Liver (tissue), 9 donors: ENCODE measurements around the gene ZNF618. TPM values are rescaled to one million over a fixed set of nuclear protein-coding genes. Genes with fewer than 3 reads are reported as not detected.

Experiments
- DNase-seq: peaks from one replicate; pipeline ENCODE4 v3.0.0-alpha.2; 2017; ENCODE audit warnings: low spot score
- H3K27ac ChIP-seq, 2 donors: one replicate each; pipeline ENCODE4 v1.7.0; 2013; ENCODE audit warnings: inconsistent platforms in 2 of 2, low read length in 2 of 2, control low read depth in 1 of 2, low read depth in 1 of 2, mild to moderate bottlenecking in 1 of 2
- H3K27me3 ChIP-seq, 4 donors: one replicate each; pipeline versions ENCODE4 v1.6.1 to v1.7.0; 2013; ENCODE audit warnings: low read length in 3 of 4, inconsistent platforms in 1 of 4, mild to moderate bottlenecking in 1 of 4, moderate library complexity in 1 of 4; ENCODE audit not compliant: control insufficient read depth in 4 of 4, insufficient read depth in 4 of 4
- H3K36me3 ChIP-seq, 4 donors: one replicate each; pipeline versions ENCODE4 v1.6.1 to v1.7.0; 2013; ENCODE audit warnings: low read length in 3 of 4, mild to moderate bottlenecking in 3 of 4, low read depth in 1 of 4, moderate library complexity in 1 of 4; ENCODE audit not compliant: control insufficient read depth in 4 of 4, insufficient read depth in 3 of 4
- H3K4me1 ChIP-seq, 4 donors: one replicate each; pipeline versions ENCODE4 v1.6.1 to v1.7.0; 2013; ENCODE audit warnings: low read length in 3 of 4, mild to moderate bottlenecking in 3 of 4, moderate library complexity in 1 of 4; ENCODE audit not compliant: control insufficient read depth in 4 of 4, insufficient read depth in 4 of 4
- H3K4me3 ChIP-seq, 3 donors: one replicate each; pipeline versions ENCODE4 v1.6.1 to v1.7.0; 2013; ENCODE audit warnings: low read length in 3 of 3, control low read depth in 1 of 3, low read depth in 1 of 3, mild to moderate bottlenecking in 1 of 3
- H3K9ac ChIP-seq, 2 donors: one replicate each; pipeline ENCODE4 v1.7.0; 2013; ENCODE audit warnings: low read length in 2 of 2, mild to moderate bottlenecking in 2 of 2, moderate library complexity in 2 of 2, control low read depth in 1 of 2, low read depth in 1 of 2
- H3K9me3 ChIP-seq, 4 donors: one replicate each; pipeline versions ENCODE4 v1.6.1 to v1.7.0; 2013; ENCODE audit warnings: low read length in 3 of 4; ENCODE audit not compliant: control insufficient read depth in 4 of 4
- ATF3 ChIP-seq: IDR thresholded peaks from 2 replicates; pipeline ENCODE4 v1.6.1; 2016; ENCODE audit warnings: antibody characterized with exemption
- CTCF ChIP-seq: fragments of 150-350 bp; IDR thresholded peaks from 2 replicates; pipeline ENCODE4 v1.5.1; 2017; ENCODE audit warnings: improper control_type of control experiment, low read depth, low read length; ENCODE audit not compliant: missing input control
- FOXA1 ChIP-seq: IDR thresholded peaks from 2 replicates; pipeline ENCODE4 v1.6.1; 2016; ENCODE audit warnings: antibody characterized with exemption
- FOXA2 ChIP-seq: IDR thresholded peaks from 2 replicates; pipeline ENCODE4 v1.6.1; 2016; ENCODE audit warnings: antibody characterized with exemption
- HNF4G ChIP-seq: IDR thresholded peaks from 2 replicates; pipeline ENCODE4 v1.6.1; 2016; ENCODE audit warnings: antibody characterized with exemption
- MAX ChIP-seq: IDR thresholded peaks from 2 replicates; pipeline ENCODE4 v1.6.1; 2016; ENCODE audit warnings: antibody characterized with exemption
- NR2F2 ChIP-seq: IDR thresholded peaks from 2 replicates; pipeline ENCODE4 v1.6.1; 2016; ENCODE audit warnings: antibody characterized with exemption
- RAD21 ChIP-seq, 2 donors: IDR thresholded peaks; 2 replicates each; pipeline ENCODE4 v1.6.1; 2016; ENCODE audit warnings: antibody characterized with exemption in 2 of 2, mild to moderate bottlenecking in 2 of 2
- REST ChIP-seq: IDR thresholded peaks from 2 replicates; pipeline ENCODE4 v1.6.1; 2016; ENCODE audit warnings: antibody characterized with exemption, mild to moderate bottlenecking
- RXRA ChIP-seq, 2 donors: IDR thresholded peaks; 2 replicates each; pipeline ENCODE4 v1.6.1; 2017 to 2018; ENCODE audit warnings: antibody characterized with exemption in 2 of 2, mild to moderate bottlenecking in 1 of 2
- SP1 ChIP-seq: IDR thresholded peaks from 2 replicates; pipeline ENCODE4 v1.6.1; 2018; ENCODE audit warnings: antibody characterized with exemption, mild to moderate bottlenecking
- TAF1 ChIP-seq: conservative IDR thresholded peaks from 2 replicates; pipeline ENCODE4 v1.6.1; 2016; ENCODE audit warnings: antibody characterized with exemption, mild to moderate bottlenecking
- YY1 ChIP-seq: IDR thresholded peaks from 2 replicates; pipeline ENCODE4 v1.6.1; 2016; ENCODE audit warnings: antibody characterized with exemption, mild to moderate bottlenecking
- ZBTB33 ChIP-seq: IDR thresholded peaks from 2 replicates; pipeline ENCODE4 v1.6.1; 2016; ENCODE audit warnings: antibody characterized with exemption
- WGBS: extraction: QIAGEN DNeasy Blood & Tissue Kit; methylation state at CpG from one replicate; pipeline ENCODE4 v1.1.7; 2013; 5-methylcytosine and 5-hydroxymethylcytosine counted together
- polyA plus RNA-seq, 2 donors: library from polyadenylated mRNA; stranded (reverse) in 1 of 2; unstranded in 1 of 2; fragments of 200-250 nt in 1 of 2; fragments of >200 nt in 1 of 2; fragmentation: Nextera tagmentation in 1 of 2; extraction: Ambion mirVana in 1 of 2; gene quantifications; one replicate each; pipeline versions ENCODE4 v1.2.1 to v1.2.3, GENCODE V29; 2013 to 2015
- total RNA-seq, 2 donors: library from RNA; depleted of rRNA; stranded (reverse); fragments of >200 nt; gene quantifications; one replicate each; pipeline ENCODE4 v1.2.3, GENCODE V29; 2014
- donor health status: healthy.
- donor health status: healthy.
- donor health status: healthy.
- donor health status: healthy.
- donor health status: healthy.

ZNF618 gene
- total and polyA plus RNA-seq, 4 donors: 2.2 to 6.5 (median 3.7) TPM

- no peak overlapping the region for H3K9ac ChIP-seq
- peak overlapping the region in 2 of 3 donors; percentile 59 to 64 for H3K4me3 ChIP-seq
- H3K4me1 ChIP-seq: peaks cover 9 to 29% (median 21%) of the 10 kb centered on the region in 4 donors
- no peak for TF ChIP-seq MAX
- TF ChIP-seq ATF3: no peak
- no peak for TF ChIP-seq YY1
- no peak for TF ChIP-seq SP1
- TF ChIP-seq FOXA2: no peak
- no peak for TF ChIP-seq FOXA1
- TF ChIP-seq HNF4G: no peak
- TF ChIP-seq CTCF: no peak
- no peak for TF ChIP-seq REST
- no peak for TF ChIP-seq TAF1
- TF ChIP-seq RXRA (IDR thresholded peaks at IDR 0.05): no peak
- TF ChIP-seq ZBTB33: no peak
- no peak for TF ChIP-seq NR2F2
- no peak for TF ChIP-seq RAD21 (IDR thresholded peaks at IDR 0.05)
- H3K27me3 ChIP-seq: peaks cover 0 to 2% (median 0%) of the 10 kb centered on the region in 4 donors
- no peak overlapping the region for H3K27ac ChIP-seq
- peaks cover 0 to 10% (median 2%) of the 10 kb centered on the region in 4 donors for H3K36me3 ChIP-seq
- H3K9me3 ChIP-seq: peaks cover 0 to 4% (median 0%) of the 10 kb centered on the region in 4 donors
- DNase-seq: peak; percentile 78
- 5% methylated on average over 77 of the region's 77 CpGs for WGBS
Measured at GRCh38 chr9:114098021-114098935, 222.2 kb downstream of the ZNF618 start.
